Loucy (cell line): ENCODE measurements around the gene CROCC2.

Experiments used
- EZH2phosphoT487 ChIP-seq: fragments of 200-600 bp; IDR thresholded peaks from 2 replicates; pipeline ENCODE4 v1.6.1; 2018; ENCODE audit warnings: antibody characterized with exemption, mild to moderate bottlenecking, moderate library complexity, borderline replicate concordance
- TF ChIP-seq, protein P1 (sequence below): fragments of 200-600 bp; sonication (generic); conservative IDR thresholded peaks from 2 replicates; pipeline ENCODE4 v1.5.1; 2014; ENCODE audit warnings: mild to moderate bottlenecking, antibody characterized with exemption, low read length

DNA sequence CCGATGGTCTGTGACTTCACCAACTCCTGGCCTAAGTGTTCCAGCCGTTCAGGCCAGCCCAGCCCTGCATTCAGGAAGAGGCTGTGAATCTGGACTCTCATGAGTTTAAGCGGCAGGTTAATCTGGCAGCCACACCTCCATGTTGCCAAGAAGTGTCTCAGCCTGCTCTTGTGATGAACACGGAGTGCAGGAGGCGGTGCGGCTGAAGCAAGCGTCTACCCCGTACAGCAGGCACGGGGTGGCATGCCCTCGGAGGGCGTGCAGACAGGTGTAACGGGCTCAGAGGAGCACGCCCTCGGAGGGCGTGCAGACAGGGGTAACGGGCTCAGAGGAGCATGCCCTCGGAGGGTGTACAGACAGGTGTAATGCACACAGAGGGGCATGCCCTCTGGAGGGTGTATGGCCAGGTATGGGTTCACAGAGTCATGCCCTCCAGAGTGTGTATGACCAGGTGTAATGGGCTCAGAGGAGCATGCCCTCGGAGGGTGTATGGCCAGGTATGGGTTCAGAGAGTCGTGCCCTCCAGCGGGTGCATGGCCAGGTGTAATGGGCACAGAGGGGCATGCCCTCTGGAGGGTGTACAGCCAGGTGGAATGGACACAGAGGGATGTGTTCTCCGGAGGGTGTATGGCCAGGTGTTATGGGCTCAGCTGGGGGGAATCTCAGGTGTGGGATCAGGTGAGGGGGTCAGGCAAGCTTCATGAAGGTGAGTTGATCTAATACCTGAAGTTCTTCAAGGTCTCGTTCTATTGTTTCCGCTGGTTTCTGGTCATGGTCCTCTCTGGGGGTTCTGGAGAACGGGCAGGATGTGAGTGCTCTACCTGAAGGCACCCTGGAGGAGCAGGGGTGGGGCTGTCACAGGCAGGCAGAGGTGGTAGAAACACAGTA lies 22.6 kb downstream of the CROCC2 start:
- TF ChIP-seq, protein P1, sequence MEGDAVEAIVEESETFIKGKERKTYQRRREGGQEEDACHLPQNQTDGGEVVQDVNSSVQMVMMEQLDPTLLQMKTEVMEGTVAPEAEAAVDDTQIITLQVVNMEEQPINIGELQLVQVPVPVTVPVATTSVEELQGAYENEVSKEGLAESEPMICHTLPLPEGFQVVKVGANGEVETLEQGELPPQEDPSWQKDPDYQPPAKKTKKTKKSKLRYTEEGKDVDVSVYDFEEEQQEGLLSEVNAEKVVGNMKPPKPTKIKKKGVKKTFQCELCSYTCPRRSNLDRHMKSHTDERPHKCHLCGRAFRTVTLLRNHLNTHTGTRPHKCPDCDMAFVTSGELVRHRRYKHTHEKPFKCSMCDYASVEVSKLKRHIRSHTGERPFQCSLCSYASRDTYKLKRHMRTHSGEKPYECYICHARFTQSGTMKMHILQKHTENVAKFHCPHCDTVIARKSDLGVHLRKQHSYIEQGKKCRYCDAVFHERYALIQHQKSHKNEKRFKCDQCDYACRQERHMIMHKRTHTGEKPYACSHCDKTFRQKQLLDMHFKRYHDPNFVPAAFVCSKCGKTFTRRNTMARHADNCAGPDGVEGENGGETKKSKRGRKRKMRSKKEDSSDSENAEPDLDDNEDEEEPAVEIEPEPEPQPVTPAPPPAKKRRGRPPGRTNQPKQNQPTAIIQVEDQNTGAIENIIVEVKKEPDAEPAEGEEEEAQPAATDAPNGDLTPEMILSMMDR = no peak
- no peak for TF ChIP-seq EZH2phosphoT487
